Measurements from ENCODE around the gene CELSR3.

- TF ChIP-seq CTCF (IDR thresholded peaks at IDR 0.05) (no peak), POLR2AphosphoS5 (IDR thresholded peaks at IDR 0.05) (no peak)
These were observed 36.2 kb upstream of the CELSR3 start for GRCh38 chr3:48698891-48699290.
